ENCODE results near the gene FAM241A.

Gene FAM241A

GRCh38 chr4:112219826-112220366, 74.6 kb downstream of the FAM241A start:
- no peak for DNase-seq

- no peak for DNase-seq
Observed at GRCh38 chr4:112222219-112222955, 77.1 kb downstream of the FAM241A start.

- DNase-seq: no peak
Observed at GRCh38 chr4:112225157-112225556, 79.9 kb downstream of the FAM241A start.

GRCh38 chr4:112230879-112231778, 85.9 kb downstream of the FAM241A start:
- DNase-seq: peak; percentile 98

- DNase-seq: peak; percentile 88
Observed at GRCh38 chr4:112231779-112232713, 86.8 kb downstream of the FAM241A start, which contains the start of gene AP1AR. AP1AR (plus strand) TSS chr4:112231787; CDS start chr4:112232092, 305 bp downstream.

GRCh38 chr4:112234952-112235609, 89.8 kb downstream of the FAM241A start:
- DNase-seq: peak; percentile 86

GRCh38 chr4:112236040-112236439, 90.8 kb downstream of the FAM241A start:
- no peak for DNase-seq

GRCh38 chr4:112238833-112239232, 93.6 kb downstream of the FAM241A start:
- DNase-seq: no peak

All from hematopoietic multipotent progenitor cell treated with erythropoietin and hydrocortisone succinate and interleukin-3 and kit ligand, for 6 days (in vitro differentiated cells).